Measurements from ENCODE around the gene SPACA6. TPM values are rescaled to one million over a fixed set of nuclear protein-coding genes. Genes with fewer than 3 reads are reported as not detected.

SPACA6 gene
- 10.6 and 12.3 TPM in 2 replicates for total RNA-seq

DNA sequence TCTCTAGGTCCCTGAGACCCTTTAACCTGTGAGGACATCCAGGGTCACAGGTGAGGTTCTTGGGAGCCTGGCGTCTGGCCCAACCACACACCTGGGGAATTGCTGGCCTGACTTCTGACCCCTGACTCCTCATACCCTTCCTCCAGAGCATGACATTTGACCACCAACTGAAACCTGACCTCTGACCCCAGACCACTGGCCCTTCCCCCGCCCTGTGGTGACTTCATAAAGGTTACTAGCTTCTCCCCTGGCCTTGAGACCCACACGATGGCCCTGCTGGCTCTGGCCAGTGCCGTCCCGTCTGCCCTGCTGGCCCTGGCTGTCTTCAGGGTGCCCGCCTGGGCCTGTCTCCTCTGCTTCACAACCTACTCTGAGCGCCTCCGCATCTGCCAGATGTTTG is at the start of gene SPACA6:
Gene SPACA6 (plus strand): TSS at position 71 of the 400 bp plus-strand sequence. CDS start 197 bp downstream, at position 268.

GRCh38 chr19:51646730-51647129 is 46.4 kb upstream of the SPACA6 start, which contains the start of gene SIGLEC14:
TSS of gene SIGLEC14 (minus strand) at chr19:51646825. CDS start at chr19:51646759, 66 bp downstream.

GRCh38 chr19:51751655-51752054 is 58.5 kb downstream of the SPACA6 start, which contains the start of gene FPR1:
TSS of gene FPR1 (minus strand) at chr19:51751878. CDS start at chr19:51746994, 4,884 bp downstream.

Other genes with a start within 250 kb of the SPACA6 start
- gene SIGLEC8, start 234.9 kb upstream of the SPACA6 start, total RNA-seq = not detected in 2 replicates
- not detected in 2 replicates for gene CEACAM18, start 214.8 kb upstream of the SPACA6 start, total RNA-seq
- not detected in 2 replicates for gene SIGLEC12, start 191.5 kb upstream of the SPACA6 start, total RNA-seq
- gene SIGLEC6, start 161.7 kb upstream of the SPACA6 start, total RNA-seq = not detected in 2 replicates
- gene ZNF175, start 122.0 kb upstream of the SPACA6 start, total RNA-seq = 3.0 and 3.1 TPM in 2 replicates
- gene SIGLEC5, start 62.9 kb upstream of the SPACA6 start, total RNA-seq = not detected in 2 replicates
- not detected in 2 replicates for gene SIGLEC14, start 46.5 kb upstream of the SPACA6 start, total RNA-seq
- 0.09 TPM in 1 of 2 replicates, not detected in the other for gene HAS1, start 30.7 kb downstream of the SPACA6 start, total RNA-seq
- gene FPR1, start 58.5 kb downstream of the SPACA6 start, total RNA-seq = 0.09 TPM in 1 of 2 replicates, not detected in the other
- under 0.01 TPM in 1 of 2 replicates, not detected in the other for gene FPR2, start 67.8 kb downstream of the SPACA6 start, total RNA-seq
- not detected in 2 replicates for gene FPR3, start 101.8 kb downstream of the SPACA6 start, total RNA-seq
- gene ZNF577, start 194.6 kb downstream of the SPACA6 start, total RNA-seq = 7.6 and 7.9 TPM in 2 replicates
- gene ZNF649, start 211.7 kb downstream of the SPACA6 start, total RNA-seq = 3.8 and 4.3 TPM in 2 replicates
- gene ZNF613, start 234.1 kb downstream of the SPACA6 start, total RNA-seq = 6.6 and 10.2 TPM in 2 replicates